ENCODE results near the gene UCN2. TPM values are rescaled to one million over a fixed set of nuclear protein-coding genes. Genes with fewer than 3 reads are reported as not detected.
A peak's percentile ranks its signal among the peaks of the same experiment; 100 is the strongest.

UCN2 gene
- polyA plus RNA-seq, 3 donors, result 0.61 TPM; not detected in 2

DNA sequence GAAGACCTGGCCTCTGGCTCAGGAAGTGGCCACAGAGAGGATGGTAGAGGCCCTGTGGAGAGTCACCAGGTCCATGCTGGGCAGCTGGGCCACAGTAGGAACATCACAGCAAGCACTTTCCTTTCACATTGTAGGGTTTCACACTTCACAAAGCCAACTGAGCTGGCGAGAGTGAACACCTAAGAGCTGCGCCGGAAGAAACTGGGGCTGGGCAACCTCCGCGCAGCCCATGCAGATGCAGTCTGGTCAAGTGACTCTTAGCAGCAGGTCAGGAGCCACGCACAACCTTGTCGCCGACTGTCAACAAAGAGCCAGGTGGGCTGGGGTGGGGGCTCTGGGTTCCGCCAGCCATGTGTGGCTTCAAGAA lies 44.3 kb downstream of the UCN2 start:
- H3K9ac ChIP-seq (ENCODE audit: insufficient read depth, low read length, poor library complexity, severe bottlenecking), result no peak overlapping the region
- peaks cover 39 to 60% of the 10 kb centered on the region in 2 donors for H3K36me3 Mint-ChIP-seq
- H2AFZ ChIP-seq (ENCODE audit: insufficient read depth, low read depth, low read length, poor library complexity, severe bottlenecking), result no peak overlapping the region
- DNase-seq, result no peak
- H3K27ac Mint-ChIP-seq, result peak overlapping the region in 1 of 7 donors; percentile 26
- no peaks in the 10 kb centered on the region for H3K9me3 Mint-ChIP-seq
- H3K4me1 Mint-ChIP-seq, result peaks cover 23% of the 10 kb centered on the region
- H3K9me3 ChIP-seq (replicated peaks in 1 of 2; ENCODE audit: control insufficient read depth in 1 of 2, insufficient read depth in 1 of 2, low read length in 2 of 2), result no peaks in the 10 kb centered on the region
- H3K4me3 ChIP-seq (replicated peaks in 1 of 3; ENCODE audit: low read depth in 2 of 3, low read length in 3 of 3), result no peak overlapping the region
- no peak overlapping the region for H3K27ac ChIP-seq (ENCODE audit: low read depth in 1 of 2, low read length in 2 of 2)
- WGBS (ENCODE audit: insufficient coverage), result 84% methylated on average over 5 of the region's 9 CpGs
- no peaks in the 10 kb centered on the region for H4K20me1 ChIP-seq (ENCODE audit: insufficient read depth, low read length)
- no peaks in the 10 kb centered on the region for H3K27me3 Mint-ChIP-seq (ENCODE audit: low read depth in 3 of 3)
- no peaks in the 10 kb centered on the region for H3K79me2 ChIP-seq (ENCODE audit: insufficient read depth, low read length)
- peaks cover 51 to 69% of the 10 kb centered on the region in 2 donors for H3K36me3 ChIP-seq (replicated peaks in 1 of 2; ENCODE audit: control insufficient read depth in 1 of 2, insufficient read depth in 2 of 2, low read length in 2 of 2)
- intact Hi-C loops (cut with micrococcal nuclease), result no loop called here
- H3K27me3 ChIP-seq (ENCODE audit: control insufficient read depth in 2 of 2, insufficient read depth in 2 of 2, low read length in 2 of 2), result no peaks in the 10 kb centered on the region
- peaks cover 10 to 34% of the 10 kb centered on the region in 2 donors for H3K4me1 ChIP-seq (ENCODE audit: control insufficient read depth in 1 of 2, insufficient read depth in 2 of 2, low read length in 2 of 2)
- no peak overlapping the region for H3K4me3 Mint-ChIP-seq
- H3K4me2 ChIP-seq (replicated peaks; ENCODE audit: extremely low read depth, low read length, poor library complexity, severe bottlenecking), result no peak overlapping the region
- TF ChIP-seq CTCF (IDR thresholded peaks at IDR 0.05), result no peak

DNA sequence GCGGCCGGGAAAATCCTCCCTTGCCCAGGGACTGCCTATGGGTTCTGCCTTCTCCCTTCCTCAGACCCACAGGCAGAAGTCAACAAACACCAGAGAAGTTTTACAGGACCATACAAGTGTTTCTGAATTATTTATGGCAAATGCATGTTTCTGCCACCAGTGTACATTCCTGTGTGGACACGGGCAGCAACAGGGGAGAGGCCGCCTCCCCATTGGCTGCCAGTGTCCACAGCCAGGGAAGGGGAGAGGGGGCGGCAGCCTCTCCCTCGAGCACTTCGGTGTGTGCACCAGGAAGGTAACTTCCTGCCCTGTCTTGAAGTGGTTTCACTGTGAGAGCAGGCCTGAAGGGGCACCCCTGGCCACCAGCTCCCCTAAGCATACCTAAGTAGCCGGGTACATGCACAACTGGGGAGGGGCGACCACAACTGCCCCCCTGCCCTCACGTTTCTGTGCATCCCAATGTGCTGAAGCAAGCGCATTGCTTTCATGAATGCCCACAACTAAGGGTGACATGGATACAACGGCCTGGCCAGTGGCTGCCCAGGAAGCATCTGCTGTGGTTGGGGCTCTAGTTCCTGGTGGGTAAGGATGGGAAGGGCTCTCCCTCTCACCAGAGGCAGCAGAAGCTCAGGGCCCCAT lies 44.8 kb downstream of the UCN2 start:
- Histone ChIP-seq H3K36me3 (replicated peaks in 1 of 2; ENCODE audit: control insufficient read depth in 1 of 2, insufficient read depth in 2 of 2, low read length in 2 of 2) (peaks cover 50 to 64% of the 10 kb centered on the region in 2 donors), H3K9me3 (replicated peaks in 1 of 2; ENCODE audit: control insufficient read depth in 1 of 2, insufficient read depth in 1 of 2, low read length in 2 of 2) (no peaks in the 10 kb centered on the region), H3K27ac (ENCODE audit: low read depth in 1 of 2, low read length in 2 of 2) (no peak overlapping the region), H3K4me3 (replicated peaks in 1 of 3; ENCODE audit: low read depth in 2 of 3, low read length in 3 of 3) (no peak overlapping the region), H3K27me3 (ENCODE audit: control insufficient read depth in 2 of 2, insufficient read depth in 2 of 2, low read length in 2 of 2) (no peaks in the 10 kb centered on the region), H2AFZ (ENCODE audit: insufficient read depth, low read depth, low read length, poor library complexity, severe bottlenecking) (no peak overlapping the region), H3K4me1 (ENCODE audit: control insufficient read depth in 1 of 2, insufficient read depth in 2 of 2, low read length in 2 of 2) (peaks cover 5 to 29% of the 10 kb centered on the region in 2 donors), H4K20me1 (ENCODE audit: insufficient read depth, low read length) (no peaks in the 10 kb centered on the region), H3K79me2 (ENCODE audit: insufficient read depth, low read length) (no peaks in the 10 kb centered on the region), H3K4me2 (replicated peaks; ENCODE audit: extremely low read depth, low read length, poor library complexity, severe bottlenecking) (no peak overlapping the region), H3K9ac (ENCODE audit: insufficient read depth, low read length, poor library complexity, severe bottlenecking) (no peak overlapping the region)
- Mint-ChIP-seq H3K4me1 (peaks cover 18% of the 10 kb centered on the region), H3K36me3 (peaks cover 37 to 55% of the 10 kb centered on the region in 2 donors), H3K27ac (peak overlapping the region in 1 of 7 donors; percentile 26), H3K27me3 (ENCODE audit: low read depth in 3 of 3) (no peaks in the 10 kb centered on the region), H3K4me3 (no peak overlapping the region), H3K9me3 (no peaks in the 10 kb centered on the region)
- no peak for DNase-seq
- intact Hi-C loops (cut with micrococcal nuclease), result no loop called here
- 52% methylated on average over 7 of the region's 12 CpGs for WGBS (ENCODE audit: insufficient coverage)
- no peak for TF ChIP-seq CTCF (IDR thresholded peaks at IDR 0.05)

Data from CD14-positive monocyte (primary cell).